C4-2B (cell line): Measurements from ENCODE around the gene SLC6A9.

Source experiments
- CTCF ChIP-seq: fragments of 450-650 bp; conservative IDR thresholded peaks from 2 replicates; pipeline ENCODE4 v1.5.1; 2017; ENCODE audit warnings: mild to moderate bottlenecking
- ZFX ChIP-seq: fragments of 450-650 bp; IDR thresholded peaks from 2 replicates; pipeline ENCODE4 v1.6.1; 2017

DNA sequence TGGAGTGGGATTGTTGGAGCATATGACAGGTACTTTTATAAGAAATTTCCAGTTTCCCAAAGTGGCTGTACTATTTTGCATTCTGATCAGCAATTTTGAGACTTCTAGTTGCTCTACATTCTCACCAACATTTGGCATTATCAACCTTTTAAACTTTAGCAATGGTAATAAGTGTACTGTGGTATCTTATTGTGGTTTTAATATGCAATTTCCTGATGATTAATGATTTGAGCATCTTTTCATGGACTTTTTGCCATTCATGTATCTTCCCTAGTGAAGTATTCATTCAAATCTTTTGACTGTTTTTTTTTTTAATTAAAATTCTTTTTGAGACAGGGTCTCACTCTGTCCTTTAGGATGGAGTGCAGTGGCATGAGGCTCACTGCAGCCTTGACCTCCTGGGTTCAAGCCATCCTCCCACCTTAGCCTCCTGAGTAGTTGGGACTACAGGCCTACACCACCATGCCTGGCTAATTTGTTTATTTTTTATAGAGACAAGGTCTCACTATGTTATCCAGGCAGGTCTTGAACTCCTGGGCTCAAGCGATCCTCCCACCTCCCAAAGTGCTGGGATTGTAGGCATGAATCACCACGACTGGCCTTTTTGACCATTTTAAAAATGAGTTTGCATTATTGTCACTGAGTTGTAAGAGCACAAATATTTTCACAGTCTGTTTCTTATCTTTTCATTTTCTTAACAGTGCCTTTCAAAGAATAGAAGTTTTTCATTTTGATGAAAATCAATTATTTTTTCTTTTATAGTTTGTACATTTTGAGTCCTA, 7.8 kb upstream of the SLC6A9 start:
- TF ChIP-seq CTCF: no peak
- TF ChIP-seq ZFX: no peak
